ENCODE data around the gene NCKAP5.

Gene NCKAP5

DNA sequence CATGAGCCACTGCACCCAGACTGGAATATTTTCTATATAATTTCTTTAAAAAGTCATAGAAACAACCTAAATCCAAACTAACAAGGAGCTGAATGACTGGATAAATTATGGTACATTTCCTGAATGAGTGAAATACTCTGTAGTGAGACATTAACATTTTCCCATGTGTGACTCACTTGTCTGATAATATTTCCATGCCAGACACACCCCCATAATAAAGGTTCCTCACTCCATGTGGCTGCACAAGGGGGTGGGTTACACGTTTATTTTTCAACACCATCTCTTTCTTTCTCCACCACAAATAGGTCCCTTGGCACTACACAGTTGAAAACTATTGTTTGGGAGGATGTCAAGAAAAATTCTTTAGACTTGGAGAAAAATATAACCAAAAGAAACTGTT, 632.0 kb downstream of the NCKAP5 start:
- ChIA-PET CTCF (no interaction called here), POLR2A (no interaction called here)
- no peak for DNase-seq (ENCODE audit: extremely low spot score)
- no peak for TF ChIP-seq BHLHE40 (IDR thresholded peaks at IDR 0.05; ENCODE audit: borderline replicate concordance)
- no peak for TF ChIP-seq NFRKB (IDR thresholded peaks at IDR 0.05)
- TF ChIP-seq SP1 (IDR thresholded peaks at IDR 0.05) = no peak
- no peak for TF ChIP-seq HDGF (IDR thresholded peaks at IDR 0.05; ENCODE audit: borderline replicate concordance)
- TF ChIP-seq TARDBP (IDR thresholded peaks at IDR 0.05) = no peak

DNA sequence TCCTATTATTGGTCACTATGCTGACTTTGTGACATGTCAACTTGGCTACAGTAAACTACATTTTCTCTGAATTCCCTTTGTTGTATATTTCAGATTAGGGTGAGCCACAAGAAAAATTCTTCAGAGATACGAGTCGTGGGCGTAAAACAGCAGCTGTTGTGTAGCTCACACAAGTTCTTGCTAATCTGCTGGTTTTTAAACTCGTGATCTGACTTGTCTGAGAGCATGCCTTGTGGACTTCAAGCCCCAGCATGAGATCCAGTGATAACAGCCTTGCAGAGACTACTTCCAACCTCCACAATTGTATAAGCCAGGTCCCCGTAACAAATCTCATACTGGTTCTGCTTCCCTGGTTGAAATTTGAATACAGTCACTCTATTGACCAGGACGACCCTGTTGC, 638.5 kb downstream of the NCKAP5 start:
- no peak for TF ChIP-seq ELF4 (IDR thresholded peaks at IDR 0.05)

GRCh38 chr2:132923787-132924186, 644.5 kb downstream of the NCKAP5 start:
- ChIA-PET POLR2A (no interaction called here), CTCF (interaction anchor here (0.6 to 0.7 kb wide), 2 partner anchors 14 to 16 kb away, joined by 3 read pairs; no protein-coding TSS in a partner anchor)
- no peak for DNase-seq (ENCODE audit: extremely low spot score)
- no peak for TF ChIP-seq NFRKB (IDR thresholded peaks at IDR 0.05)
- TF ChIP-seq ELF4 (IDR thresholded peaks at IDR 0.05) = no peak
- TF ChIP-seq SUZ12 (IDR thresholded peaks at IDR 0.05) = no peak
- no peak for TF ChIP-seq BHLHE40 (IDR thresholded peaks at IDR 0.05; ENCODE audit: borderline replicate concordance)

More for the DNA sequence above, 638.5 kb downstream of the NCKAP5 start:
- no peak for DNase-seq (ENCODE audit: extremely low spot score)
- ChIA-PET CTCF (interaction anchor here (0.7 kb wide), 1 partner anchor 324 kb away, joined by 3 read pairs; no protein-coding TSS in a partner anchor), POLR2A (no interaction called here)

DNA sequence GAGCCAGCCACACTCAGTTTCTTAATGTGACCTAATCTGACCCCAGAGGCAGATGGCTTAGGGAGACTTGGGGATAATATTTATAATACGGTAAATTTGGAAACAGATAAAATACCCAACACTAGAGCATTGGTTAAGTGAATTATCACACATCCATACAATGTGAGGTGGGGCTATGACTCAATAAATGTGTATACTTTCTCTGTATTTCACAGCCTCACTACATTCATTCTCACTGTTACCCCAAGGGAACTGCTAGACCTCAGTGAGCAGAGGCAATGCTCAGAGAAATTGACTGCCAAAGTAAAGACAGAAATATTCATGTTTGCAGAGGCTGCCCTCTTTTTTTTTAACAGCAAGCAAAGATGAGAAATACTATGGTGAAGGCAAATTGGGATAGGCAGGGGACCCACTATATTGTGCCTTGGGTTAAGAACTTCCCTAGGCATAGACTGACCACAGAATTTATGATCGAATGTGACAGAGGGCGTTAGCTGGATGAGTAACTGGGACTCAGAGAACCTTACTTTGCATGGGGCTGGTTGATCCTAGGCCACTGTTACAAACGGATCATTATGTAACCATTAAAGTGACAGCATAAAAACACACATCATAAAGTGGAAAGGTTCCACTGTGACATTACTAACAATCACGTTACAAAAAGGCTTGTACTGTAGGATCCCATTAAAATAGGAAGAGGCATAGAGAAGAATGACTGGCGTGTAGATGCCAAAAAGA, 652.3 kb downstream of the NCKAP5 start:
- CTCF ChIA-PET = no interaction called here
- TF ChIP-seq FOXA1 (IDR thresholded peaks at IDR 0.05) (no peak), FOXK2 (IDR thresholded peaks at IDR 0.05) (no peak)
- POLR2A ChIA-PET = no interaction called here
- no peak for DNase-seq (ENCODE audit: extremely low spot score)

GRCh38 chr2:132911726-132912724, 656.2 kb downstream of the NCKAP5 start:
- CTCF ChIA-PET = interaction anchor here (1.1 kb wide), 1 partner anchor 10 kb away, joined by 3 read pairs; no protein-coding TSS in a partner anchor
- POLR2A ChIA-PET = no interaction called here
- no peak for TF ChIP-seq FOXA1 (IDR thresholded peaks at IDR 0.05)
- no peak for TF ChIP-seq FOXK2 (IDR thresholded peaks at IDR 0.05)
- no peak for TF ChIP-seq HDGF (IDR thresholded peaks at IDR 0.05; ENCODE audit: borderline replicate concordance)
- DNase-seq (ENCODE audit: extremely low spot score) = peak; percentile 27

DNA sequence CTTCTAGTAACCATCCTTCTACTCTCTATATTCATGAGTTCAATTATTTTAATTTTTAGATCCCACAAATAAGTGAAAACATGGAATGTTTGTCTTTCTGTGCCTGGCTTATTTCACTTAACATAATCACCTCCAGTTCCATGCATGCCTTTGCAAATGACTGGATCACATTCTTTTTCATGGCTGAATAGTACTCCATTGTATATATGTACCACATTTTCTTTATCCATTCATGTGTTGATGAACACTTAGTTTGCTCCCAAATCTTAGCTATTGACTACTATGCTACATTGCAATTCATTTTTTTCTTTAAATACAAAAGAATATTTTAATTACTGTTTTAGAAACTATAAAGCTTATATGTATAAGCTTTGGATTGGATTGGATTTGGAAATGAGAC, 657.8 kb downstream of the NCKAP5 start:
- DNase-seq (ENCODE audit: extremely low spot score) = no peak
- TF ChIP-seq LEF1 (IDR thresholded peaks at IDR 0.05; ENCODE audit: borderline replicate concordance) (no peak), FOXK2 (IDR thresholded peaks at IDR 0.05) (no peak), FOXA1 (IDR thresholded peaks at IDR 0.05) (no peak), SP1 (IDR thresholded peaks at IDR 0.05) (no peak), HDGF (IDR thresholded peaks at IDR 0.05; ENCODE audit: borderline replicate concordance) (no peak), ARNT (IDR thresholded peaks at IDR 0.05) (no peak), ZNF384 (IDR thresholded peaks at IDR 0.05) (no peak), CTBP1 (IDR thresholded peaks at IDR 0.05; ENCODE audit: borderline replicate concordance) (no peak), ELF4 (IDR thresholded peaks at IDR 0.05) (no peak), TARDBP (IDR thresholded peaks at IDR 0.05) (no peak), FOXM1 (IDR thresholded peaks at IDR 0.05; ENCODE audit: borderline replicate concordance) (no peak)
- TF ChIP-seq, protein P1, sequence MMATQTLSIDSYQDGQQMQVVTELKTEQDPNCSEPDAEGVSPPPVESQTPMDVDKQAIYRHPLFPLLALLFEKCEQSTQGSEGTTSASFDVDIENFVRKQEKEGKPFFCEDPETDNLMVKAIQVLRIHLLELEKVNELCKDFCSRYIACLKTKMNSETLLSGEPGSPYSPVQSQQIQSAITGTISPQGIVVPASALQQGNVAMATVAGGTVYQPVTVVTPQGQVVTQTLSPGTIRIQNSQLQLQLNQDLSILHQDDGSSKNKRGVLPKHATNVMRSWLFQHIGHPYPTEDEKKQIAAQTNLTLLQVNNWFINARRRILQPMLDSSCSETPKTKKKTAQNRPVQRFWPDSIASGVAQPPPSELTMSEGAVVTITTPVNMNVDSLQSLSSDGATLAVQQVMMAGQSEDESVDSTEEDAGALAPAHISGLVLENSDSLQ (IDR thresholded peaks at IDR 0.05) = no peak
- CTCF ChIA-PET = no interaction called here
- POLR2A ChIA-PET = interaction anchor here (0.6 kb wide), 1 partner anchor 246 kb away, joined by 3 read pairs; no protein-coding TSS in a partner anchor

GRCh38 chr2:132909427-132909826, 658.8 kb downstream of the NCKAP5 start:
- no peak for DNase-seq (ENCODE audit: extremely low spot score)
- CTCF ChIA-PET = interaction anchor here (0.7 kb wide), 1 partner anchor 14 kb away, joined by 3 read pairs; no protein-coding TSS in a partner anchor
- POLR2A ChIA-PET = no interaction called here
- TF ChIP-seq ZNF384 (IDR thresholded peaks at IDR 0.05) (no peak), FOXM1 (IDR thresholded peaks at IDR 0.05; ENCODE audit: borderline replicate concordance) (no peak), NFRKB (IDR thresholded peaks at IDR 0.05) (no peak), L3MBTL2 (conservative IDR thresholded peaks at IDR 0.05) (no peak), FOXK2 (IDR thresholded peaks at IDR 0.05) (no peak), BHLHE40 (IDR thresholded peaks at IDR 0.05; ENCODE audit: borderline replicate concordance) (no peak), SP1 (IDR thresholded peaks at IDR 0.05) (no peak), ARNT (IDR thresholded peaks at IDR 0.05) (no peak), FOXA1 (IDR thresholded peaks at IDR 0.05) (no peak)

All from HEK293T (cell line).